ENCODE results near the gene GREB1.

GREB1 gene

GRCh38 chr2:11667194-11667593 is 133.3 kb downstream of the GREB1 start:
- no peak for DNase-seq

GRCh38 chr2:11667866-11668637 is 134.2 kb downstream of the GREB1 start:
- no peak for DNase-seq

GRCh38 chr2:11669454-11670291 is 135.8 kb downstream of the GREB1 start, which contains the start of gene NTSR2:
NTSR2 (minus strand) TSS chr2:11670195; CDS start chr2:11670129, 66 bp downstream.
- no peak for DNase-seq

- DNase-seq: no peak
Observed at GRCh38 chr2:11672407-11672806, 138.6 kb downstream of the GREB1 start.

GRCh38 chr2:11674983-11675382 is 141.1 kb downstream of the GREB1 start:
- DNase-seq: no peak

- no peak for DNase-seq
Observed at GRCh38 chr2:11675423-11676112, 141.7 kb downstream of the GREB1 start.

GRCh38 chr2:11676640-11677039 is 142.8 kb downstream of the GREB1 start:
- DNase-seq: no peak

GRCh38 chr2:11677136-11678055 is 143.6 kb downstream of the GREB1 start:
- DNase-seq: no peak

- DNase-seq: no peak
Observed at GRCh38 chr2:11678306-11678960, 144.6 kb downstream of the GREB1 start.

GRCh38 chr2:11679016-11679415 is 145.2 kb downstream of the GREB1 start:
- no peak for DNase-seq

- DNase-seq: no peak
Observed at GRCh38 chr2:11679486-11680181, 145.8 kb downstream of the GREB1 start.

GRCh38 chr2:11680182-11680900 is 146.5 kb downstream of the GREB1 start:
- DNase-seq: no peak

GRCh38 chr2:11680901-11681721 is 147.3 kb downstream of the GREB1 start:
- DNase-seq: no peak

- DNase-seq: peak; percentile 57
Observed at GRCh38 chr2:11681722-11682589, 148.1 kb downstream of the GREB1 start.

GRCh38 chr2:11682590-11682915 is 148.7 kb downstream of the GREB1 start:
- no peak for DNase-seq

GRCh38 chr2:11683476-11683875 is 149.6 kb downstream of the GREB1 start:
- DNase-seq: no peak

GRCh38 chr2:11683966-11684365 is 150.1 kb downstream of the GREB1 start:
- DNase-seq: no peak

- no peak for DNase-seq
Observed at GRCh38 chr2:11684894-11685460, 151.1 kb downstream of the GREB1 start.
